Fibroblast of mammary gland (primary cell): ENCODE data around the gene PRICKLE2.

Experiments used
- DNase-seq: peaks from one replicate; pipeline ENCODE4 v3.0.0-alpha.2; 2010; ENCODE audit warnings: low read depth
- H3K4me3 ChIP-seq: 2 replicates; pipeline ENCODE4 v1.5.1; 2011; ENCODE audit warnings: low read depth, mild to moderate bottlenecking, low read length, moderate library complexity; ENCODE audit not compliant: control insufficient read depth
- TF ChIP-seq, protein P1 (sequence below): conservative IDR thresholded peaks from 2 replicates; pipeline ENCODE4 v1.5.1; 2011; ENCODE audit warnings: low read depth, low read length, inconsistent platforms; ENCODE audit not compliant: control insufficient read depth, insufficient read depth

Gene PRICKLE2

GRCh38 chr3:64161481-64161952, 63.7 kb downstream of the PRICKLE2 start:
- TF ChIP-seq, protein P1, sequence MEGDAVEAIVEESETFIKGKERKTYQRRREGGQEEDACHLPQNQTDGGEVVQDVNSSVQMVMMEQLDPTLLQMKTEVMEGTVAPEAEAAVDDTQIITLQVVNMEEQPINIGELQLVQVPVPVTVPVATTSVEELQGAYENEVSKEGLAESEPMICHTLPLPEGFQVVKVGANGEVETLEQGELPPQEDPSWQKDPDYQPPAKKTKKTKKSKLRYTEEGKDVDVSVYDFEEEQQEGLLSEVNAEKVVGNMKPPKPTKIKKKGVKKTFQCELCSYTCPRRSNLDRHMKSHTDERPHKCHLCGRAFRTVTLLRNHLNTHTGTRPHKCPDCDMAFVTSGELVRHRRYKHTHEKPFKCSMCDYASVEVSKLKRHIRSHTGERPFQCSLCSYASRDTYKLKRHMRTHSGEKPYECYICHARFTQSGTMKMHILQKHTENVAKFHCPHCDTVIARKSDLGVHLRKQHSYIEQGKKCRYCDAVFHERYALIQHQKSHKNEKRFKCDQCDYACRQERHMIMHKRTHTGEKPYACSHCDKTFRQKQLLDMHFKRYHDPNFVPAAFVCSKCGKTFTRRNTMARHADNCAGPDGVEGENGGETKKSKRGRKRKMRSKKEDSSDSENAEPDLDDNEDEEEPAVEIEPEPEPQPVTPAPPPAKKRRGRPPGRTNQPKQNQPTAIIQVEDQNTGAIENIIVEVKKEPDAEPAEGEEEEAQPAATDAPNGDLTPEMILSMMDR = no peak
- H3K4me3 ChIP-seq = no peak overlapping the region
- DNase-seq = no peak

DNA sequence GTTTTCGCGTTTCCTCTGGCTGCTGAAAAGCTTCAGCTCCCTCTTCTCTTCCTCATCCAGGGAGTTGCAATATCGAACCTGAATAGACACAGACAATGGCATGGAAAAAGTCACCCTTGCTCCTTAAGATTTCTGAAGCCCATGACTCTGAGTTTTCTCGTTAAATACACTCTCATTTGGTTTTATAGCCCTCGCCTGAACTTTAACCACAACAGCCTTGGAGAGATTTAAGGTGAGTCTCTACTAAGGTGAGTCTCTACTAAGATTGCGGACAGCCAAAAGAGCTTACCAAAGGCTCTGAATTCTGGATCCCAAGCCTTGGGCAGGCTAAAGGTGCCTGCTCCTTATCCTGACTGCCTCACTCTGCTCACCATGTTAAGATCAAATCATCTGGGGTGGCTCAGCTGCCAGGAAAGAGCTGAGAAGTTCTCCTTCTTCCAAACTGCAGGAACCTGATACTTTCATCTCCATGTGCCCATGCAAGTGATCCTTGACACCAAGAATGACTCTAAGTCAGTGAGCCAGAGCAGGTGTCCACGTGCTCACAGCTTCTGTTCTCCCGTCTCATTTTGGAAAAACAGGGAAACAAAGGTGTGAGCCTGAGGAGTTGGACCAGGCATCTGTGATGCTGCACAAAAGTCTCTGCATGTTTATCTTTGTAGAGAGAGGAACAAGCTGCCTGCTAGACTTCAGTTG, 65.1 kb downstream of the PRICKLE2 start:
- no peak for DNase-seq
- H3K4me3 ChIP-seq = no peak overlapping the region
- TF ChIP-seq, protein P1 = no peak

DNA sequence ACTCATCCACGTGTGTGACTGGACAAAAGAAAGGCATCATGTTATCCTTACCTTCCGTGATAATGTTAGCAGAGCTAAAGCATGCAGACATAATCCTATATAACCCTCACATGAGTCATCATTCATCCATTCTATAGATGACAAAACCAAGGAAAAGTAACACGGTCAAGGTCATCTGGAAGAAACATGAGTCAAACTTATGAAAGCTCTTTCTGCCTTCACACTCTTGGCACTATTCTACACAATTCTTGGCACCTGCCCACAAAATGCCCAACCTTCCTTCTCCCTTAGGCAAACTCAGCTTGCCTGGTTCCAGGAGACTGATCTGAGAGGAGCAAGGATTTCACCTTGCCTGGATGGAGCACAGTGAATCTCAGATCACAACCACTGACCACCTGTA, 66.9 kb downstream of the PRICKLE2 start:
- DNase-seq = peak; percentile 30
- no peak overlapping the region for H3K4me3 ChIP-seq

DNA sequence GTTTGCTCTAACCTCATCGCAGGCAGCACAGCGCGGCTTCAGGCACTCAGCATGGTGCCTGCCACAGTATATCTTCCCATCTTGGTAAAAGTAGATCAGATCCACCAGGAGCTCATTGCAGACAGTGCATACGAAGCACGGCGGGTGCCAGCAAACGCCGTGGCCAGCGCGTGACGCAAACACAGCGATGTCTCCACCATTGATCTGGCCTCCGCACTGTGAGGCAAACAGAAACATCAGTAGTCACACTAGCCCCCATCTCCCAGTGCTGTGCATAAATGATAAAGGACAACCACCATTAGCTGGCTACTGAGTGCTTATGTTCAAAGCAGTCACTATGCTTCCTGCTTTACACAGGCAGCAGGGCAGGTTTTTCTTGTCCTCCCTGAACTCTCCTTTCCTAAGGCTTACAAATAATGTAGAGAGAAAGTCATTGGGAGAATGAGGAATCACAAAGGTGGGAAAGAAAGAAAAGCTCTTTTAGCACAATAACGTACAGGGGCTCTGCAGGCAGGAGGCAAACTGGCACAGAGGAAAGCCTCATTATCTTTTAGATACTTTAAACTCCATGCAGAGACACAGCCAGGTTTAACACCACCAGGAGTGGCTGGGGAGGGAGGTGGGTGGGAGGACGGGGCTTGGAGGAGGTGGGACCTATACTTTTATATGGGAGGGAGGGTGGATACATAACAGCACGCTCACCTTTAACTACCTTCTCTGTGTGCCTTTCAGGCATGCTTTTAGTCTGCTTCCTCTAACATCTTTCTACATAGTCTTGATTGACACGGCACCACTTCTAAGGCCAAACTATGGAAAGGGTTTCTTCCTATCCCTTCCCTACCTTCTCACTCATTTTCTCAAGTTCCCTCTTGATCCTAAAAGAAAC, 67.9 kb downstream of the PRICKLE2 start:
- no peak for DNase-seq
- TF ChIP-seq, protein P1 = no peak
- H3K4me3 ChIP-seq = no peak overlapping the region

More for the DNA sequence above, 66.9 kb downstream of the PRICKLE2 start:
- TF ChIP-seq, protein P1 = no peak

DNA sequence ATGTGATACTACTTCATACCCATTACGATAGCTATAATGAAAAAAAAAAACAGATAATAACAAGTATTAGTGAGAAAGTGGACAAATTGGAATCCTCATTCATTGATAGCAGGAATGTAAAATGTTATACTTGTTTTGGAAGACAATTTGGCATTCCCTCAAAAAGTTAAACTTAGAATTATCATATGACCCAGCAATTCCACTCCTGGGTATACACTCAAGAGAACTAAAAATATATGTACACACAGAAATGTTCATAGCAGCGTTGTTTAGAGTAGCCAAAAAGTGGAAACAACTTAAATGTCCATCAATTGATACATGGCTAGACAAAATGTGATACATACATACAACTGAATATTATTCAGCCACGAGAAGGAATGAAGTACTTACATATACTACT, 69.9 kb downstream of the PRICKLE2 start:
- TF ChIP-seq, protein P1 = no peak
- no peak overlapping the region for H3K4me3 ChIP-seq
- DNase-seq = no peak

- TF ChIP-seq, protein P1 = no peak
Measured at GRCh38 chr3:64152676-64153466, 72.4 kb downstream of the PRICKLE2 start.

More at GRCh38 chr3:64152676-64153466, 72.4 kb downstream of the PRICKLE2 start:
- no peak overlapping the region for H3K4me3 ChIP-seq
- no peak for DNase-seq
